Thoracic aorta (tissue), 2 donors: ENCODE data around the gene CLEC9A. TPM values are rescaled to one million over a fixed set of nuclear protein-coding genes. Genes with fewer than 3 reads are reported as not detected.

Experiments
- ATAC-seq: fragments of 150-250 bp; one replicate; pipeline ENCODE4 v1.8.0; 2017; ENCODE audit warnings: low read depth; ENCODE audit not compliant: insufficient number of reproducible peaks, low FRiP score
- DNase-seq: peaks from one replicate; pipeline ENCODE4 v3.0.0-alpha.2; 2020; ENCODE audit warnings: low spot score
- H3K27ac ChIP-seq, 2 donors: fragments of 200-600 bp; sonication (generic); 1 replicate in 1 of 2; 2 replicates in 1 of 2; pipeline ENCODE4 v1.5.1; 2016; ENCODE audit warnings: mild to moderate bottlenecking in 2 of 2, moderate library complexity in 2 of 2
- H3K27me3 ChIP-seq: fragments of 200-600 bp; sonication (generic); replicated peaks from 2 replicates; pipeline ENCODE4 v1.6.0; 2016; ENCODE audit warnings: mild to moderate bottlenecking; ENCODE audit not compliant: insufficient read depth
- H3K36me3 ChIP-seq: fragments of 200-600 bp; sonication (generic); one replicate; pipeline ENCODE4 v1.5.1; 2016
- H3K4me1 ChIP-seq, 2 donors: fragments of 200-600 bp; sonication (generic); 1 replicate in 1 of 2; 2 replicates in 1 of 2; pipeline versions ENCODE4 v1.5.1 to v1.6.0; 2016; ENCODE audit warnings: low read depth in 2 of 2, mild to moderate bottlenecking in 1 of 2; ENCODE audit not compliant: control insufficient read depth in 1 of 2
- H3K4me3 ChIP-seq: fragments of 200-600 bp; sonication (generic); 2 replicates; pipeline ENCODE4 v1.5.1; 2016; ENCODE audit warnings: mild to moderate bottlenecking
- H3K9me3 ChIP-seq: fragments of 200-600 bp; sonication (generic); 2 replicates; pipeline ENCODE4 v1.5.1; 2016
- CTCF ChIP-seq: fragments of 200-600 bp; sonication (generic); IDR thresholded peaks from one replicate; pipeline ENCODE4 v1.5.1; 2019; ENCODE audit warnings: antibody characterized with exemption
- total RNA-seq, 2 donors: library from RNA; depleted of rRNA; stranded (reverse); fragments of >200 nt; gene quantifications; one replicate each; pipeline versions ENCODE4 v1.1.0 to v1.2.3, GENCODE V29; 2016

Gene CLEC9A
- total RNA-seq, 2 donors from 2014 or later, result not detected

DNA sequence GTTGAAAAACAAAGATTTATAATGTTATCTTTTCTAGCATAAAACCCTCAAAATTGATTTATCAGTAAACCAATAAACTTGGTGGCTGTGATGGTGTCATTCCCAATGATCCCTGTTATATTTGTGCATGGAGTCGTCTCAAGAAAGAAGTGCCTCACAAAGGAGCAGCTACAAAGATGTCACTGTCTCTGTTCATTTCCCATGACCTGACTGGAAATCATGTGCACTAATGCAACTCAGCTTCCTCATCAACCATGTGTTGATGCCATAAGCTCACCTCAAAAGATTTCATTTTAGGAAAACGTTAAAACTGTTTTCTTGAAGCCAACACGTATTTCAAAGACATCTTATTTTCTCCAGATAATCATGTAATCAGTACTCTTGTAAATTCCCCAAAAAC, 39.5 kb downstream of the CLEC9A start:
- DNase-seq (no peak), ATAC-seq (no peak)
- TF ChIP-seq CTCF, result no peak
- H3K27ac ChIP-seq, result no peak overlapping the region
- no peaks in the 10 kb centered on the region for H3K4me1 ChIP-seq
- H3K4me3 ChIP-seq, result no peak overlapping the region
- no peaks in the 10 kb centered on the region for H3K36me3 ChIP-seq
- H3K27me3 ChIP-seq, result no peaks in the 10 kb centered on the region
- H3K9me3 ChIP-seq, result no peaks in the 10 kb centered on the region

- H3K4me3 ChIP-seq, result no peak overlapping the region
- no peaks in the 10 kb centered on the region for H3K9me3 ChIP-seq
- H3K27me3 ChIP-seq, result no peaks in the 10 kb centered on the region
- no peaks in the 10 kb centered on the region for H3K4me1 ChIP-seq
- ATAC-seq, result no peak
- no peaks in the 10 kb centered on the region for H3K36me3 ChIP-seq
- TF ChIP-seq CTCF, result no peak
- DNase-seq, result no peak
- no peak overlapping the region for H3K27ac ChIP-seq
Observed at GRCh38 chr12:10070380-10070779, 39.9 kb downstream of the CLEC9A start.

- Histone ChIP-seq H3K27me3 (no peaks in the 10 kb centered on the region), H3K4me1 (no peaks in the 10 kb centered on the region), H3K4me3 (no peak overlapping the region), H3K36me3 (no peaks in the 10 kb centered on the region), H3K9me3 (no peaks in the 10 kb centered on the region), H3K27ac (no peak overlapping the region)
- ATAC-seq (no peak), DNase-seq (no peak)
- TF ChIP-seq CTCF, result no peak
Observed at GRCh38 chr12:10072131-10072530, 41.6 kb downstream of the CLEC9A start.

DNA sequence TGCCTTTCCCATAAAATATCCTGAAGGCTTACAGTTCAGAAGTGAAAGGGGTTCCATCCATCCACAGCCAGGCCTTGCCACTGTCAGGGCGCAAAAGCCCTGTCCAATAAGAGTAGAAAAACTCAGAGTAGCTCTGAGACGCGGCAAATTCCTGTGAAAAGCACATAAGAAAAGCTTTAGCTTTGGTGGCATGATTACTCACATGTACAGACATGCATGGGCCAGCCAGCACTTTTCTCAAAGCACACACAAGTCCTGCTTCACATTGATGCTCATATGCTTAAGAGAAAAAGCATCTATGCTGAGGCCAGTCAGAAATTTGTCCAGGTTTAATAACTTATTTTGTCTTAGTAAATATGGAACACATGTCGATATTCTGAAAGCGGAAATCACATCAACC, 42.8 kb downstream of the CLEC9A start:
- H3K27me3 ChIP-seq, result no peaks in the 10 kb centered on the region
- ATAC-seq, result no peak
- no peak overlapping the region for H3K4me3 ChIP-seq
- no peaks in the 10 kb centered on the region for H3K36me3 ChIP-seq
- no peak overlapping the region for H3K27ac ChIP-seq
- H3K9me3 ChIP-seq, result no peaks in the 10 kb centered on the region
- H3K4me1 ChIP-seq, result no peaks in the 10 kb centered on the region
- DNase-seq, result no peak
- TF ChIP-seq CTCF, result no peak

DNA sequence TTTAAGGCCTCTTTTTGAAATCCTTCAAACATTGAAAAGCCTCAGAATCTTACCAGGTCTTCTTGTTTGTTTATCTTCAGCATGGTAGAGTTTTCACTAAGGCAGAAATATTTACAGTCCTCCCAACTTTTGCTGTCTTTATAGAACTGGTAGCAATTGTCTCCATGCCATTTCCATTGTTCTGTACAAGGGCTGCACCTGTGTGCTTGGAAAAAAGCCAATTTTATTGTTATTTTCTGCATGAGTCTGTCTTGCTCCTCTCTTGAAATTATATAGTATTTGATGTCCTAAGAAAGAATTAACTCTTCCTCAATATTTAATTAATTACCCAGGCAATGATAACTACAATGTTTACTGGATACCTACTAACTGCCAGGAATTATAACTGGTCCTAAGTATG, 45.0 kb downstream of the CLEC9A start:
- Histone ChIP-seq H3K4me3 (no peak overlapping the region), H3K9me3 (no peaks in the 10 kb centered on the region), H3K27me3 (no peaks in the 10 kb centered on the region), H3K36me3 (no peaks in the 10 kb centered on the region), H3K4me1 (no peaks in the 10 kb centered on the region), H3K27ac (no peak overlapping the region)
- DNase-seq, result no peak
- TF ChIP-seq CTCF, result no peak
- ATAC-seq, result no peak
